Activated CD8-positive, alpha-beta T cell treated with anti-CD3 and anti-CD28 coated beads, Interleukin-2, amount 10 ng/mL, durations not matched to agents 7 days and 5 days (primary cell): Measurements from ENCODE around the gene ADIRF. TPM values are rescaled to one million over a fixed set of nuclear protein-coding genes. Genes with fewer than 3 reads are reported as not detected.
"Not testable (repeated sequence)": the region's sequence is repeated elsewhere in the genome, so short reads cannot be mapped to it uniquely, and the experiment has no call there.

ENCODE experiments used
- ATAC-seq: fragments of 150-1000 bp; cut with Tn5 transposase; one replicate; pipeline ENCODE4 v1.10.0; 2021; ENCODE audit warnings: moderate library complexity
- CTCF ChIA-PET: fragments of 350-600 bp; sonication (Branson Sonifier 250); formaldehyde crosslinking; loops from one replicate; lab custom pipeline; 2021; ENCODE audit warnings: antibody characterized with exemption; lab: Charles Lee
- POLR2A ChIA-PET: fragments of 350-600 bp; sonication (Branson Sonifier 250); formaldehyde crosslinking; loops from one replicate; lab custom pipeline; 2021; ENCODE audit warnings: antibody characterized with exemption; lab: Charles Lee
- DNase-seq: peaks from one replicate; pipeline ENCODE4 v3.0.0-alpha.2; 2020
- H3K27ac Mint-ChIP-seq: one replicate; pipeline ENCODE4 v1.8.0; 2021; ENCODE audit warnings: mild to moderate bottlenecking, mixed read lengths
- H3K27me3 Mint-ChIP-seq: one replicate; pipeline ENCODE4 v1.8.0; 2021; ENCODE audit warnings: low read depth, mixed read lengths
- H3K36me3 Mint-ChIP-seq: one replicate; pipeline ENCODE4 v1.8.0; 2021; ENCODE audit warnings: low read depth, mixed read lengths
- H3K4me1 Mint-ChIP-seq: one replicate; pipeline ENCODE4 v1.8.0; 2021; ENCODE audit warnings: low read depth, mixed read lengths
- H3K4me3 Mint-ChIP-seq: one replicate; pipeline ENCODE4 v1.8.0; 2021; ENCODE audit warnings: mild to moderate bottlenecking, mixed read lengths
- H3K9me3 Mint-ChIP-seq: one replicate; pipeline ENCODE4 v1.8.0; 2022; ENCODE audit warnings: mixed read lengths; ENCODE audit not compliant: insufficient read depth
- total RNA-seq, 2 experiments: library from RNA; stranded (reverse); gene quantifications; one replicate each; pipeline ENCODE4 v1.2.3, GENCODE V29; 2021

ADIRF gene
- total RNA-seq, 2 experiments from 2014 or later: not detected

DNA sequence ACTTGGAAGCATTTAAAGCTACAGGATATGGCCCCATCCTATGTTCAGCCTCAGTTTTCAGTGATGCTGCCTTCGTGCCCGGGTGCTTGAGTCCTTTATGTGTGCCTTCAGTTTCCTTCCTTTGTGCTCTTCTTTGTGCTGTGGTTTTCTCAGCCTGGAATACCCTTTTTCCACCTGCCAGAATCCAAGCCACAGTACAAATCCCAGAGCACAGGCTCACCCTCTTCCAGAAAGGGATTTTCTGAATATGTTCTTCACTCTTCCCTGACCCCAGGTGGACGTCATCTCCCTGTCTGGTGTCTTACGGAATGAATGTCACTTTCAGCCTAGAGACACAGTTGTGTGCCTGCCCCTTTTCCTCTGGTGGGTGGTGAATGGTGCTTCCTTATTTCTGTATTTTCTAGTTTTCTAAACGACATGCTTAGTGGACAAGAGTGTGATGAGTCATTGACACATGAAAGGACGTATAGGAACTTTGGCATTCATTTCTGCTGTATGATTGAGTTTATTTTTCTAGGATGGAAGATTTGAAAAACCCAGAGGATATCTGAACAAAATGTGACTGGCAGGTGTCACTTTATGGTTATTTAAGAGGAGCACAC is 31.6 kb downstream of the ADIRF start:
- DNase-seq, CTCF ChIA-PET, H3K27me3 Mint-ChIP-seq, ATAC-seq, H3K4me3 Mint-ChIP-seq, H3K27ac Mint-ChIP-seq, H3K4me1 Mint-ChIP-seq, POLR2A ChIA-PET, H3K9me3 Mint-ChIP-seq, H3K36me3 Mint-ChIP-seq: not testable (repeated sequence)

DNA sequence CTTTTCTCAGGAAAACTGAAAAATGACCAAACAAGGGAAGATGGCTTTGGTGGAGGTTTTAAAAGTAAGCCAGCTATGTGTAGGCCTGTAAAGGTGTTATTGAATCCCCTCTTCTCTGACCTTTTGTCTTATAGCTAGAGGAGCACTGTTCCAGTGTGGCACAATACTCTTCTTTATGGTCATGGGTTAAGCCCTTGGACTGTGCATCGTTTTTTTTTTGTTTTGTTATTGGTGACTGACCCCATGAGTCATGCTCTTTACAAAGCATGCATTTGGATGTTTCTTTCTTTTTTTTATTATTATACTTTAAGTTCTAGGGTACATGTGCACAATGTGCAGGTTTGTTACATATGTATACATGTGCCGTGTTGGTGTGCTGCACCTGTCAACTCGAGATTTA is 32.2 kb downstream of the ADIRF start:
- ChIA-PET CTCF (no interaction called here), POLR2A (no interaction called here)
- Mint-ChIP-seq H3K36me3 (no peaks in the 10 kb centered on the region), H3K4me1 (no peaks in the 10 kb centered on the region), H3K4me3 (no peak overlapping the region), H3K27me3 (peaks cover 7% of the 10 kb centered on the region), H3K27ac (no peak overlapping the region), H3K9me3 (no peaks in the 10 kb centered on the region)
- DNase-seq (no peak), ATAC-seq (no peak)

DNA sequence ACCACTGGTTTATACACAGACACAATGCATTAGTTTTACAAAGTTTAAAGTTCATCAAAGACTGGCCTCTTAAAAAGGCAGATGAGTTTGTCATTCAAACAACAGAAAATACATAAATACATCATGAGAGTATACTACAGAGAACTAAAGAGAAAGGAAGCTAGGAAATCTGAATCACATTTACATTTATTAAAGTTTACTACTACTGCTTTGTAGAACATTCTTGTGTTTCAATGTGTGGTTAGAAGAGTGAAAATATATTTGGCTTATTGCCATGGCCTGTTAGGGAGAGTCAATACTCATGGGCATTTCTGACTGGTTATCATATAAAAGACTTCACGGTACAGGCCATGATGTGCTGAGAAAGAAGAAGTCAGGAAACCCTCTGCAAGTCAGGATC is 38.8 kb downstream of the ADIRF start:
- H3K27ac Mint-ChIP-seq, CTCF ChIA-PET, H3K36me3 Mint-ChIP-seq, H3K9me3 Mint-ChIP-seq, POLR2A ChIA-PET, DNase-seq, H3K27me3 Mint-ChIP-seq, H3K4me3 Mint-ChIP-seq, H3K4me1 Mint-ChIP-seq, ATAC-seq: not testable (repeated sequence)

DNA sequence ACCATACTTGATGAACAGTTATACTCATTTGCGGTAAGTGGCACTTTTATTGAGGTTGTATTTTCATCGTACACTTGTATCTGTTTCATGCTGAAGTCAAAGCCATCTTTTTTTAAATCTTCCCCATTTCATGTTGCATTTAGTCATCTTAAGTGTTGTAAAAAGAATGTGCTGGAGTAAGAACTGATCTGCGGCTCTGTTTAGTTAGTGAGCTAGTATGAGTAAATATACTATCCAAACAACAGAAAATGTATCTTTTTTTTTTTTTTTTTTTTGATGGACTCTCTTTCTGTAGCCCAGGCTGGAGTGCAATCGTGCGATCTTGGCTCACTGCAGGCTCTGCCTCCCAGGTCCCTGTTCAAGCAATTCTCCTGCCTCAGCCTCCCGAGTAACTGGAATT is 39.4 kb downstream of the ADIRF start:
- H3K4me1 Mint-ChIP-seq, CTCF ChIA-PET, H3K27ac Mint-ChIP-seq, DNase-seq, ATAC-seq, POLR2A ChIA-PET, H3K4me3 Mint-ChIP-seq, H3K36me3 Mint-ChIP-seq, H3K27me3 Mint-ChIP-seq, H3K9me3 Mint-ChIP-seq: not testable (repeated sequence)

DNA sequence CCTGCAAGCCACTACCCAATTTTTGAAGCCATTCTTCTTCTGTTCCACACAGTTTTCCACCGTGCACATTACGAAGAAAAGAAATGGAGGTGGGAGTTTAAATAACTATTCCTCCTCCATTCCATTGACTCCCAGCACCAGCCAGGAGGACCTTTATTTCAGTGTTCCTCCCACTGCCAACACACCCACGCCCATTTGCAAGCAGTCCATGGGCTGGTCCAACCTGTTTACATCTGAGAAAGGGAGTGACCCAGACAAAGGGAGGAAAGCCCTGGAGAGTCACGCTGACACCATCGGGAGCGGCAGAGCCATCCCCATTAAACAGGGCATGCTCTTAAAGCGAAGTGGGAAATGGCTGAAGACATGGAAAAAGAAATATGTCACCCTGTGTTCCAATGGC is 40.0 kb downstream of the ADIRF start:
- ATAC-seq, H3K36me3 Mint-ChIP-seq, H3K9me3 Mint-ChIP-seq, POLR2A ChIA-PET, H3K27me3 Mint-ChIP-seq, H3K4me3 Mint-ChIP-seq, DNase-seq, CTCF ChIA-PET, H3K4me1 Mint-ChIP-seq, H3K27ac Mint-ChIP-seq: not testable (repeated sequence)

DNA sequence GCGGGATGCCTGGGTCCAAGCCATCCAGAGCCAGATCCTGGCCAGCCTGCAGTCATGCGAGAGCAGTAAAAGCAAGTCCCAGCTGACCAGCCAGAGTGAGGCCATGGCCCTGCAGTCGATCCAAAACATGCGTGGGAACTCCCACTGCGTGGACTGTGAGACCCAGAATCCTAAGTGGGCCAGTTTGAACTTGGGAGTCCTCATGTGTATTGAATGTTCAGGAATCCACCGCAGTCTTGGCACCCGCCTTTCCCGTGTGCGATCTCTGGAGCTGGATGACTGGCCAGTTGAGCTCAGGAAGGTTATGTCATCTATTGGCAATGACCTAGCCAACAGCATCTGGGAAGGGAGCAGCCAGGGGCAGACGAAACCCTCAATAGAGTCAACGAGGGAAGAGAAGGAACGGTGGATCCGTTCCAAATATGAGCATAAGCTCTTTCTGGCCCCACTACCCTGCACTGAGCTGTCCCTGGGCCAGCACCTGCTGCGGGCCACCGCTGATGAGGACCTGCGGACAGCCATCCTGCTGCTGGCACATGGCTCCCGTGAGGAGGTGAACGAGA is 40.9 kb downstream of the ADIRF start:
- POLR2A ChIA-PET, DNase-seq, ATAC-seq, CTCF ChIA-PET, H3K9me3 Mint-ChIP-seq, H3K4me3 Mint-ChIP-seq, H3K27me3 Mint-ChIP-seq, H3K4me1 Mint-ChIP-seq, H3K27ac Mint-ChIP-seq, H3K36me3 Mint-ChIP-seq: not testable (repeated sequence)

DNA sequence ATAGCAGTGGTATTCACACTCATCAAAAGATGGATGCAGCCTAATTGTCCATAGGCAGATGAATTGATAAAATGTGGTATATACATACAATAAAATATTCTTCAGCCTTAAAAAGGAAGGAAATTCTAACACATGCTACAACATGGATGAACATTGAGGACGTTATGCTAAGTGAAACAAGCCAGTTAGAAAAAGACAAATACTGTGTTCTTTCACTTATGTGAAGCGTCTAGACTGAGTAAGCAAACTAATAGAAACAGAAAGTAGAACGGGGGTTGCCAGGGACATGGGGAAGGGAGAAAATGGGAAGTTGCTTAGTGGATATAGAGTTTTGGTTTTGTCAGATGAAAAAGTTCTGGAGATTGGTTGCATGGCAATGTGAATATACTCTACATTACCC is 45.2 kb downstream of the ADIRF start:
- H3K4me3 Mint-ChIP-seq, DNase-seq, H3K36me3 Mint-ChIP-seq, ATAC-seq, H3K27me3 Mint-ChIP-seq, H3K27ac Mint-ChIP-seq, H3K9me3 Mint-ChIP-seq, POLR2A ChIA-PET, CTCF ChIA-PET, H3K4me1 Mint-ChIP-seq: not testable (repeated sequence)

DNA sequence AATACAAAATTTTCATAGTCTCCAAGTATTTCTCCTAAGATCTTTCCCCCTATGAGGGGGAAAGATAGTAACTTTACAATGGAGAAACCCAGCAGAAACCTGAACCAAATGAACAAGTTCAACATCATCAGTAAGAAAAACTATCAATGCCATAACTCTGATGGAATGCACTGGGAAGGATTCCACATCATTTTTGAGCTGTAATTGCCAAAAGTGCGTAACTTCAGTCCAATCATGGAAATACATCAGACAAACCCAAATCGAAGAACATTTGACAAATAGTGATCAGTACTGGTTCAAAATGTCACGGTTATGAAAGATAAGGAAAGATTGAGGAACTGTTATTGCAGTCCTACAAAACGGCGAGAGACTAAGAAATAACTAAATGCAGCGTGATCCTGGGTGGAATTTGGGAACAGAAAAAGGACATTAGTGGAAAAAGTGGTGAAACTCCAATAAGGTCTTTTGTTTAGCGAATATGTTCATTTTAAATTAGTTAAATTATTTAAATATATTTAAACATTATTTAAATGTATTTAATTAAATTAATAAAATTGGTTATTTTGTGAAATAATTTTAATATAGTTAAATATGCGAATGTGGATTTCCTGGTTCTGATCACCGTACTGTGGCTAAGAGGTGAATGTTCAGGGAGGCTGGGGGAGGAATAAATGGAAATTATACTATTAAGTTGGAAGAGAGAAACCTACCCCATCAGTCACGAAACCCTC is 46.9 kb downstream of the ADIRF start:
- ATAC-seq, CTCF ChIA-PET, POLR2A ChIA-PET, H3K9me3 Mint-ChIP-seq, H3K27me3 Mint-ChIP-seq, H3K27ac Mint-ChIP-seq, H3K4me1 Mint-ChIP-seq, H3K36me3 Mint-ChIP-seq, DNase-seq, H3K4me3 Mint-ChIP-seq: not testable (repeated sequence)

DNA sequence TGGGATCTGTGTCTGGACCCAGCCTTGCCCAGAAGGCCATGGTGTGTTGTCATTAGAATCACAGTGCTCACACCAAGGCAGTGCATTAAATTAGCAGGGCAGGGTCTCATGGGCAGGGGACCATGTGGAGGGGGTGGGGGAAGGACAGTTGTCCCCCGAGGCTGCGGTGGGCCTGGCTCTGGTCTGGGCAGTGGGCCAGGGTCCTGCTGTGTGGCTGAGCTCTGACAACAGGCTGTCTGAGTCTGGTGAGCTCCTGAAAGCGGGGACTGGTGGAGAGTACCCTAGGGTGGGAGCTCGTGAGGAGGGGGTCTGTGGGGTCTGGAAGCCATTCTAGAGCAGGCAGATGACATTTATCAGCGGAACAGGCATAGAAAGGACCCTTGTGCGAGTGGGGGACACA is 49.8 kb downstream of the ADIRF start:
- H3K36me3 Mint-ChIP-seq, POLR2A ChIA-PET, H3K9me3 Mint-ChIP-seq, CTCF ChIA-PET, ATAC-seq, H3K4me1 Mint-ChIP-seq, H3K4me3 Mint-ChIP-seq, H3K27ac Mint-ChIP-seq, DNase-seq, H3K27me3 Mint-ChIP-seq: not testable (repeated sequence)

DNA sequence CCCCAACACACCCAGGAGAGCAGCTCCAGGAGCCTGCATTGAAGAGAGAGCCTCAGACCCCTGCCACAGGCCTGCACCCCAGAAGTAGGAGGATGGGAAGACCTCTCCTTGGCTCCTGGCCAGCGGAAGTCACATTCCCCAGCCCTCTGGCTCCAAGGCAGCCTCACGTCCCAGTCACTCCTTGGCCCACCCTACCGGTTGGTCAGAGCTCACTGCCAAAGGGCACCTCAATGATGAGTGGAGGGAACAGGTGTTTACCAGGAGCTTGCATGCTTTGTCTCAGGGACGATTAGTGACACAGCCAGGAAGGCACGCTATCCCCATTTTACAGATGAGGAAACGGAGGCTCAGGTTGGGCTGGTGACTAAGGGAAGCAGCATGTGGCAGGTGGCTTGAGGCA is 50.8 kb downstream of the ADIRF start:
- H3K9me3 Mint-ChIP-seq, H3K4me3 Mint-ChIP-seq, ATAC-seq, CTCF ChIA-PET, DNase-seq, H3K36me3 Mint-ChIP-seq, H3K4me1 Mint-ChIP-seq, POLR2A ChIA-PET, H3K27ac Mint-ChIP-seq, H3K27me3 Mint-ChIP-seq: not testable (repeated sequence)

DNA sequence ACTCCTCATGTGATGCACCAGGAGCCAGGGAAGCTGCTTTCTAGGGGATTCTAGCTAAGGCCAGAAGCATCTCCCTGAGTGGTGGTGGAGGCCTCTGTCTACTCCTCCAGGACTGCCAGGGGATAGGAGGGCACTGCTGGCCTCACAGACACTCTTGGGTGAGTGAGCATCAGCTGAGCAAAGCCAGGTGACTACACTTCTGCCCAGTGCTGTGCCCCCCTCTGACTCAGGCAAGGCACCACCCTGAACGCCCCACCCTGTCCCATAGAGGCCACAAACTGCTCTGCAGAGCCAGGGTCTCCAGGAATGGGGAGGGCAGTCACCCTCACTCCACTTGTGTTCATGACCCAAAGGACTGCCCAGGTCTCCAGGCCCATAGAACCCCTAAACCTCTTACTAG is 51.2 kb downstream of the ADIRF start:
- H3K9me3 Mint-ChIP-seq, POLR2A ChIA-PET, H3K36me3 Mint-ChIP-seq, CTCF ChIA-PET, ATAC-seq, H3K27ac Mint-ChIP-seq, H3K27me3 Mint-ChIP-seq, H3K4me1 Mint-ChIP-seq, DNase-seq, H3K4me3 Mint-ChIP-seq: not testable (repeated sequence)

DNA sequence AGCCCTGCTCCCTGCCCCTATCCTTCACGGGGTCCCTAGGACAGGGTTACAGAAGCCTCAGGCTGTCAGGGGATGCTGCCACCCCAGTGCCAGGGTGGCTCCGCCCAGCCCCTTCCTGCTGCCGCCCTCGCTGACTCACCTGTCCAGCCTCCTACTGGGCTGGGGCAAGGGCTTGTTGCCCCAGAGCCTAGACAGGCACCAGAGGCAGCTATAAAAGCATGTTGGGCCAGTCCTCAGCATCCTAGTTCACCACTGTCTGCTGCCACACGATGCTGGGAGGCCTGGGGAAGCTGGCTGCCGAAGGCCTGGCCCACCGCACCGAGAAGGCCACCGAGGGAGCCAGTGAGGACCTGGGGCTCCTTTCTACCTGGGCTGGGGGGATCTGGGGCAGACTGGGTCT is 51.8 kb downstream of the ADIRF start, which contains the start of gene FAM25A:
Gene FAM25A, plus strand, starts transcription at position 239 of the 400 bp plus-strand sequence. Its CDS starts 31 bp downstream, at position 270.
- H3K36me3 Mint-ChIP-seq, H3K27me3 Mint-ChIP-seq, CTCF ChIA-PET: not testable (repeated sequence)

More for the DNA sequence above, 51.8 kb downstream of the ADIRF start, which contains the start of gene FAM25A:
- DNase-seq, H3K9me3 Mint-ChIP-seq, H3K4me1 Mint-ChIP-seq, H3K4me3 Mint-ChIP-seq, POLR2A ChIA-PET, H3K27ac Mint-ChIP-seq, ATAC-seq: not testable (repeated sequence)
